Erythroblast (primary cell): ENCODE results near the gene C1orf50.

Experiments used
- DNase-seq, 2 experiments: peaks; one replicate each; lab custom pipeline; 2025; lab: John Stamatoyannopoulos, UW
- GATA1 ChIP-seq: IDR thresholded peaks from 2 replicates; pipeline ENCODE4 v1.6.1; 2011; ENCODE audit warnings: low read depth, mild to moderate bottlenecking, control low read depth, low read length, moderate library complexity
- POLR2A ChIP-seq: IDR thresholded peaks from 2 replicates; pipeline ENCODE4 v1.6.1; 2011; ENCODE audit warnings: mild to moderate bottlenecking, low read length

The C1orf50 gene

DNA sequence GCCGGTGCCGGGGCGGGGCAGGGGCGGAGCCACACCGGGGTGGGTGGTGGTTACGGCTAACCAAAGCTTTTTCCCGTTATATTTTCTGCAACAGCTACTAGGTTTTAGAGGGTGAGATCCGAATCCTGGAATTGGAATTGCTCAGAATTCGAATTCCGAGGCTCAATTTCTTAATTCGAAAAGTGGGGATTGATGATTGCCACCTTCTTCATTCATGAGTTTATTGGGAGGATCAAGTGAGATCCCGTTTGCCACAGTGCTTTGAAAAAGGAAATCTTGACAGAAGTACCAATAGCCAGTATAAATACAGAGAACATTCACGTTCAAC, 50.4 kb downstream of the C1orf50 start:
- DNase-seq, result no peak
- TF ChIP-seq GATA1 (no peak), POLR2A (no peak)

DNA sequence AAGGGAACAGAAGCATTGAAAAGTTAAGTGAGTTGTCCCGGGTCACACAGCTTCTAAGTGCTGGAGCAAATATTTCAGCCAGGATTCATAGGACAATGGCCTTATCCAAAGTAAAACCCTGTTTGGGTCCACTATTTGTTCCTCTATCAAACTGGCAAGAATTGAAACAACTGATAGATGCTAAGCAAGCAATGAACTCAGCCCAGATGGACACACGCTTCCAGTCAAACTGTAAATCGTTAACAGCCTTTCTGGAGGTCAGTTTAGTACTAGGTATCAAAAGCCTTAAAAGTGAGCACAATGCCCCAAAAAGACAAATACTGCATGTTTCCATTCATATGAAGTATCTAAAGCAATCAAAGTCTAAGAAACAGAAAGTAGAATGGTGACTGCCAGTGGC, 50.9 kb downstream of the C1orf50 start:
- peak in 1 of 2 experiments; percentile 45 for DNase-seq

DNA sequence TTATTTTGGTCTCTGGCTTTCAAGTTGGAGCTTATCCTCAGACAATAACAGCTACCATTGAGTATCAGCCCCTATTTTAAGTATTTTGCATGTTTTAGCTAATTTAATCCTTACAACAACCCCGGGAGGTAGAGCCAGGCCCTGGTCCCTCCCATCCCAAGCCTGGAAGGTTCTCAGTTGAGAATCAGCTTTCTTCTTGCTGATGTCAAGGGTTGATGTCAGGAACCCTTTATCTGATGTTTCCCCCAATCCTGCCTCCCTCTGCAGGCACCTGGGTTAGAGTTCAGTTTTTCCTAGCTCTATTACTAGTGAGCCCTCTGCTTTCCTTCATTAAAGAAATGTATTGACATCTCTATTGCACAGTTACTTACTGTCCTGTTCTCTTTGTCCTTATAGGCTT, 53.8 kb downstream of the C1orf50 start:
- no peak for TF ChIP-seq GATA1
- TF ChIP-seq POLR2A, result no peak
- DNase-seq, result peak in 1 of 2 experiments; percentile 32

More for the DNA sequence above, 50.9 kb downstream of the C1orf50 start:
- TF ChIP-seq GATA1 (no peak), POLR2A (no peak)

DNA sequence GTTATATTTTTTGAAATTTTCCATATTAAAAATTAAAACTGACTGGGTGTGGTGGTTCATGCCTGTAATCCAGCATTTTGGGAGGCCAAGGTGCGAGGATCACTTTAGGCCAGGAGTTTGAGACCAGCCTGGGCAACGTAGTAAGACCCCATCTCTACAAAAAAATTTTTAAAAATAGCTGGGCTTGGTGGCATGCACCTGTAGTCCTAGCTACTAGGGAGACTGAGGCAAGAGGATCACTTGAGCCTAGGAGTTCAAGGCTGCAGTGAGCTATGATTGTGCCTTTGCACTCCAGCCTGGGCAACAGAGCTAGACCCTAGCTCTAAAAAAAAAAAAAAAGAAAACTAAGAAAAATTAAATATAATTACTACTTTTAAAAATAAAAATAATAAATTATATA, 54.6 kb downstream of the C1orf50 start:
- no peak for TF ChIP-seq GATA1
- no peak for TF ChIP-seq POLR2A

DNA sequence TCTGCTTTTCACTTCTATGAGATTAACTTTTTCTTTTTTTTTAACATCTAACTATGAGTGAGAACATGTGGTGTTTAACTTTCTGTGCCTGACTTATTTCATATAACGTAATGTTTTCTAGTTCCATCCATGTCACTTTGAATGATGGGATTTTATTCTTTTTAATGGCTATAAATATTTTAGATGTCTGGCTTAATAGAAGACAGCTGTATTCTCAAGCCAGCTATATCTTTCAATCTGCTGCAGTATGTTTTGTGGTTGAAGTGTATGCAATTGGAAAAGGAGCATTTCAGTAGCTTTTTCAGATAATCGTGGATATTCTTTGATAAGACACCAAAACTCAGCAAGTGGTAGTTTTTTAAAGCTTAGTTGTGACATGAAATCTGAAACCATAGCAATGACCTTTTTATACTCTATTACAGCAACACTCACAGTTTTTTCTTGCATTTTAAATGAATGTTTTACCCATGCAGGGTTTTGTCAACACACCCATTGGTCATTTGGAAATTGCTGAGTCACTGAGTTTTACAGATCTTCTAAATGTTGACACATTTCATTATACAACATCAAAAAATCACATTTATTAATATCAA, 55.8 kb downstream of the C1orf50 start:
- DNase-seq, result peak; percentile 68 to 75
- TF ChIP-seq POLR2A (no peak), GATA1 (no peak)

More for the DNA sequence above, 54.6 kb downstream of the C1orf50 start:
- DNase-seq, result no peak

DNA sequence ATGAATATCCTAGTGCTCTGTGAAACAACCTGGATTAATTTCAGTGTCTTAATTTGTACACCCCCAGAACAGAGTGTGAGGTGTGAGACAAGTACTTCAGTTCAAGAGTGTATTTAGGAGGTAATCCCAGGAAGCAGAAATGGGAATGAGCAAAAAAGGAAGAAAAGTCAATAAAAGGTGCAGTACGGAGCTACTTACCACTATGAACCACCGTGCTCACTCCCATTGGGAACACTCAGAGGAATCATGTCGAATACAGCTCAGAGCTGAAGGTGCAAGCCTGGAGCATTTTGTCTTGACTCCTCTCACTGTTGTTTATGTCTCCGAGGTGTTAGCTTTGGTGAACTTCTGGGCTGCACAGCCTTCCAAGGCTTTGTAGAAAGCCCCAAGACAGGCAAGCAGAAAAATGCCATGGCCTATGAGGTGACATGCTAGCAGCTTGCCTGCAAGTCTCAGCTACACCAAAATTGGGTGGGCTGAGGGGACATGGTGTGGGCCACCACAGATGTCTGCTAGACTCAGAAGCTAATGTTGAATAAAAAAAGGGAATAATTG, 57.5 kb downstream of the C1orf50 start:
- no peak for TF ChIP-seq POLR2A
- no peak for TF ChIP-seq GATA1
- no peak for DNase-seq

DNA sequence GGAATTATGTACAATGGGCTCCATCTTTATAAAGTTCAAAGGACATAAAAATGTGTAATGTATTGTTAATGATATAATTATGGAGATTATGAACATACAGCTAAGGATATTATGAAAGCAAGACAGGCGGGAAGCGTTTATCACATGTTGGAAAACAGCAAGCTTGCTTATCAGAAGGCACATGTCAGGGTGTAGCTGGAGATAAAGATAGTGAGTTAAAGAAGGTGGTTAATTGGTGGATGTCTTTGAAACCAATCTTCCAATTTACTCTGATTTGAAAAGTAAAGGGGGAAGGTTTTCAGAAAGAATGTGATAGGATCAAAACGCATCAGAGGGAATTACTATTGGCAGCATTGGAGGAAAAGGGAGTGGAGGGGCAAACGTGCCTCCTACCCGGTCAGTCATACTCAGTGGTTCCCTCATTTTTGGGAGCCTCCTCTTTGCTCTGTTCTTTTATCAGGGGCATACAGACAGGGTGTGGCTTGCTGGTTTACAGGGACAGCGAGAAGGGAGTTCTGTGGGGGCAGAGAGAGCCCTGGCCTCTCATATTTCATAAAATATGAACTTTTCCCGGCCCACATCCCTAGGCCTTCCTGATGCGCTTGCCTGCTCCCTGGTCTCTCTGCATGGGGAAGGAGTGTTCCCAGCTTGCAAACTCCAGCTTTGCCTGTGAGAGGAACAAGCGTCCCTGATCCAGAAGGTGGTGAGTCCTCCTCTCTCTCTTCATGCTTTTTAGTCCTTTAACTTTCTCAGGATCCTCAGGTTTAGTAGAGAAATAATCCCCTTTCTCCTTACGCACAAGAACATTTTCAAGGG, 58.2 kb downstream of the C1orf50 start:
- DNase-seq, result peak; percentile 94 to 97
- TF ChIP-seq GATA1, result peak; percentile 79
- TF ChIP-seq POLR2A, result peak; percentile 85
